ENCODE measurements around the gene NDUFA7. TPM values are rescaled to one million over a fixed set of nuclear protein-coding genes. Genes with fewer than 3 reads are reported as not detected.

NDUFA7 gene
- total and polyA plus RNA-seq, 2 of the 13 experiments (the other 11 are each of a cell fraction or from before 2014, with no cell fraction given): 64.5 to 71.5 TPM

DNA sequence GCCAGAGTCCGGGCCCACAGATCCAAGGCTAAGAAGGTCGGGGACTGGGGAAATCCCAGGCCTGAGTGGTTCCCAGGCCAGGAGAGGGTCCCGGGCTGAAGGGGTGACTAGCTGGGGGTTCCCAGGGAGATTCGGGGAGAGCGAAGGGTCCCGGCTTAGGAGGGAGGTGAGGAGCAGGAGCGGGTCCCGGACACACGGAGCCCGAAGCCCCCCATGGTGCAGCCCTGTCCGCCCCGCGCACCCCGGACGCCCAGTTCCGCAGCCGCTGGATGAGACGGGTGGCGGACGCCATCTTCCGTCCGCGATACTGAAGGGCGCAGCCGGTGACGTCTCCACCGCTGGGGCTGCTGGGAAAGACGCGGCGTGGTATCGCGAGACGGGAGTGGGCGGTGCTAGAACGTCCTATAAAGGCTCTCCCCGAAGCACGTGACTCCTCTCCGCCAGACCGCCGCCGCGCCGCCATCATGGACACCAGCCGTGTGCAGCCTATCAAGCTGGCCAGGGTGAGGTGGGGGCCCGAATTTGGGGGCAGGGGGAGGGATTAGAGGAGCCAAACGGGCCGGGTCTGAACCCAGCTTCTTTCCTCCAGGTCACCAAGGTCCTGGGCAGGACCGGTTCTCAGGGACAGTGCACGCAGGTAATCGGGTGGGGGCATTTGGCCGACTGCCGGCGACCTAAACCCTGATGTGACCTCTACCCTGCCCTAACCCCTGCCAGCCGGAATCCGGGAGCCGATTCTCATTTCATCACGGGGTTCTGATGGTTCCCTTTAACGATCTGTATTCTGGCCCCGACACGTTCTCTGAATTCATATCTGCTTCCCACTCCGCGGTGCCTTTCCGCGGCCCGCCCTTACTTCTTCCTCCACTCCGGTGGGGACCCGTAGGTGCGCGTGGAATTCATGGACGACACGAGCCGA lies at the start of gene NDUFA7, which contains the start of gene RPS28 (continued):
- TF ChIP-seq NR1H2 (CRISPR knock-in tag; IDR thresholded peaks at IDR 0.05; ENCODE audit: borderline replicate concordance, low read depth) (0 out of 2 replicates have a peak, but pooled peaks have one; percentile 76), CAMTA2 (CRISPR knock-in tag; IDR thresholded peaks at IDR 0.05; ENCODE audit: borderline replicate concordance) (0 out of 2 replicates have a peak, but pooled peaks have one; percentile 55), KAT7 (CRISPR knock-in tag; IDR thresholded peaks at IDR 0.05; ENCODE audit: borderline replicate concordance) (peak; percentile 13; the same call in 1 of the 2 replicates), BHLHE40 (IDR thresholded peaks at IDR 0.05; ENCODE audit: low read length) (peak; percentile 96), ZFX (CRISPR knock-in tag; IDR thresholded peaks at IDR 0.05; ENCODE audit: low read depth) (peak; percentile 89), TMF1 (CRISPR knock-in tag; IDR thresholded peaks at IDR 0.05; ENCODE audit: low read depth) (peak; percentile 56; the same call in 1 of the 2 replicates), ZSCAN25 (CRISPR knock-in tag; IDR thresholded peaks at IDR 0.05) (0 out of 2 replicates have a peak, but pooled peaks have one; percentile 30), EED (CRISPR knock-in tag; IDR thresholded peaks at IDR 0.05) (peak; percentile 91), SPEN (CRISPR knock-in tag; IDR thresholded peaks at IDR 0.05; ENCODE audit: low read depth) (peak; percentile 93; the same call in 1 of the 2 replicates)
- TF ChIP-seq, protein P1, sequence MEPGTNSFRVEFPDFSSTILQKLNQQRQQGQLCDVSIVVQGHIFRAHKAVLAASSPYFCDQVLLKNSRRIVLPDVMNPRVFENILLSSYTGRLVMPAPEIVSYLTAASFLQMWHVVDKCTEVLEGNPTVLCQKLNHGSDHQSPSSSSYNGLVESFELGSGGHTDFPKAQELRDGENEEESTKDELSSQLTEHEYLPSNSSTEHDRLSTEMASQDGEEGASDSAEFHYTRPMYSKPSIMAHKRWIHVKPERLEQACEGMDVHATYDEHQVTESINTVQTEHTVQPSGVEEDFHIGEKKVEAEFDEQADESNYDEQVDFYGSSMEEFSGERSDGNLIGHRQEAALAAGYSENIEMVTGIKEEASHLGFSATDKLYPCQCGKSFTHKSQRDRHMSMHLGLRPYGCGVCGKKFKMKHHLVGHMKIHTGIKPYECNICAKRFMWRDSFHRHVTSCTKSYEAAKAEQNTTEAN (CRISPR knock-in tag; conservative IDR thresholded peaks at IDR 0.05): no peak
- TF ChIP-seq, protein P2, sequence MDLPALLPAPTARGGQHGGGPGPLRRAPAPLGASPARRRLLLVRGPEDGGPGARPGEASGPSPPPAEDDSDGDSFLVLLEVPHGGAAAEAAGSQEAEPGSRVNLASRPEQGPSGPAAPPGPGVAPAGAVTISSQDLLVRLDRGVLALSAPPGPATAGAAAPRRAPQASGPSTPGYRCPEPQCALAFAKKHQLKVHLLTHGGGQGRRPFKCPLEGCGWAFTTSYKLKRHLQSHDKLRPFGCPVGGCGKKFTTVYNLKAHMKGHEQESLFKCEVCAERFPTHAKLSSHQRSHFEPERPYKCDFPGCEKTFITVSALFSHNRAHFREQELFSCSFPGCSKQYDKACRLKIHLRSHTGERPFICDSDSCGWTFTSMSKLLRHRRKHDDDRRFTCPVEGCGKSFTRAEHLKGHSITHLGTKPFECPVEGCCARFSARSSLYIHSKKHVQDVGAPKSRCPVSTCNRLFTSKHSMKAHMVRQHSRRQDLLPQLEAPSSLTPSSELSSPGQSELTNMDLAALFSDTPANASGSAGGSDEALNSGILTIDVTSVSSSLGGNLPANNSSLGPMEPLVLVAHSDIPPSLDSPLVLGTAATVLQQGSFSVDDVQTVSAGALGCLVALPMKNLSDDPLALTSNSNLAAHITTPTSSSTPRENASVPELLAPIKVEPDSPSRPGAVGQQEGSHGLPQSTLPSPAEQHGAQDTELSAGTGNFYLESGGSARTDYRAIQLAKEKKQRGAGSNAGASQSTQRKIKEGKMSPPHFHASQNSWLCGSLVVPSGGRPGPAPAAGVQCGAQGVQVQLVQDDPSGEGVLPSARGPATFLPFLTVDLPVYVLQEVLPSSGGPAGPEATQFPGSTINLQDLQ (CRISPR knock-in tag; IDR thresholded peaks at IDR 0.05): 0 out of 2 replicates have a peak, but pooled peaks have one; percentile 68
- TF ChIP-seq, protein P3, sequence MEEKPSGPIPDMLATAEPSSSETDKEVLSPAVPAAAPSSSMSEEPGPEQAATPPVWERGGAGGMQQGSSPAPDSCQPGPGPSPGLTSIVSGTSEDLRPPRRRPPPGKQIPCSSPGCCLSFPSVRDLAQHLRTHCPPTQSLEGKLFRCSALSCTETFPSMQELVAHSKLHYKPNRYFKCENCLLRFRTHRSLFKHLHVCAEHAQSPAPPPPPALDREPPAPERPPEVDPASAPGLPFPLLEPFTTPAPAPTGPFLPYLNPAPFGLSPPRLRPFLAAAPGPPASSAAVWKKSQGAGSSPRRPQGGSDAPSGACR (CRISPR knock-in tag; IDR thresholded peaks at IDR 0.05): no peak; the same call in 1 of the 2 replicates
- TF ChIP-seq, protein P4, sequence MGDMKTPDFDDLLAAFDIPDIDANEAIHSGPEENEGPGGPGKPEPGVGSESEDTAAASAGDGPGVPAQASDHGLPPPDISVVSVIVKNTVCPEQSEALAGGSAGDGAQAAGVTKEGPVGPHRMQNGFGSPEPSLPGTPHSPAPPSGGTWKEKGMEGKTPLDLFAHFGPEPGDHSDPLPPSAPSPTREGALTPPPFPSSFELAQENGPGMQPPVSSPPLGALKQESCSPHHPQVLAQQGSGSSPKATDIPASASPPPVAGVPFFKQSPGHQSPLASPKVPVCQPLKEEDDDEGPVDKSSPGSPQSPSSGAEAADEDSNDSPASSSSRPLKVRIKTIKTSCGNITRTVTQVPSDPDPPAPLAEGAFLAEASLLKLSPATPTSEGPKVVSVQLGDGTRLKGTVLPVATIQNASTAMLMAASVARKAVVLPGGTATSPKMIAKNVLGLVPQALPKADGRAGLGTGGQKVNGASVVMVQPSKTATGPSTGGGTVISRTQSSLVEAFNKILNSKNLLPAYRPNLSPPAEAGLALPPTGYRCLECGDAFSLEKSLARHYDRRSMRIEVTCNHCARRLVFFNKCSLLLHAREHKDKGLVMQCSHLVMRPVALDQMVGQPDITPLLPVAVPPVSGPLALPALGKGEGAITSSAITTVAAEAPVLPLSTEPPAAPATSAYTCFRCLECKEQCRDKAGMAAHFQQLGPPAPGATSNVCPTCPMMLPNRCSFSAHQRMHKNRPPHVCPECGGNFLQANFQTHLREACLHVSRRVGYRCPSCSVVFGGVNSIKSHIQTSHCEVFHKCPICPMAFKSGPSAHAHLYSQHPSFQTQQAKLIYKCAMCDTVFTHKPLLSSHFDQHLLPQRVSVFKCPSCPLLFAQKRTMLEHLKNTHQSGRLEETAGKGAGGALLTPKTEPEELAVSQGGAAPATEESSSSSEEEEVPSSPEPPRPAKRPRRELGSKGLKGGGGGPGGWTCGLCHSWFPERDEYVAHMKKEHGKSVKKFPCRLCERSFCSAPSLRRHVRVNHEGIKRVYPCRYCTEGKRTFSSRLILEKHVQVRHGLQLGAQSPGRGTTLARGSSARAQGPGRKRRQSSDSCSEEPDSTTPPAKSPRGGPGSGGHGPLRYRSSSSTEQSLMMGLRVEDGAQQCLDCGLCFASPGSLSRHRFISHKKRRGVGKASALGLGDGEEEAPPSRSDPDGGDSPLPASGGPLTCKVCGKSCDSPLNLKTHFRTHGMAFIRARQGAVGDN (CRISPR knock-in tag; IDR thresholded peaks at IDR 0.05): peak; percentile 72

Data from HepG2 (cell line).